Effector memory CD8-positive, alpha-beta T cell (primary cell): Measurements from ENCODE around the gene FZD8.
A peak's percentile ranks its signal among the peaks of the same experiment; 100 is the strongest.

Source experiments
- ATAC-seq: fragments of 150-1000 bp; cut with Tn5 transposase; replicated peaks from 2 replicates; pipeline ENCODE4 v1.10.0; 2021; ENCODE audit warnings: mild to moderate bottlenecking, moderate library complexity
- DNase-seq, 3 experiments: peaks; one replicate each; pipeline ENCODE4 v3.0.0; 2021
- H3K27ac Mint-ChIP-seq, 2 donors: one replicate each; pipeline ENCODE4 v1.8.0; 2022; ENCODE audit warnings: mild to moderate bottlenecking in 2 of 2, mixed read lengths in 2 of 2, moderate library complexity in 2 of 2
- H3K27me3 Mint-ChIP-seq, 2 donors: one replicate each; pipeline ENCODE4 v1.8.0; 2022; ENCODE audit warnings: mixed read lengths in 2 of 2
- H3K36me3 Mint-ChIP-seq: one replicate; pipeline ENCODE4 v1.8.0; 2022; ENCODE audit warnings: mild to moderate bottlenecking, moderate library complexity, mixed read lengths; ENCODE audit not compliant: insufficient read depth
- H3K4me1 Mint-ChIP-seq, 2 donors: one replicate each; pipeline ENCODE4 v1.8.0; 2022; ENCODE audit warnings: low read depth in 2 of 2, mixed read lengths in 2 of 2
- H3K4me3 Mint-ChIP-seq, 2 donors: one replicate each; pipeline ENCODE4 v1.8.0; 2022; ENCODE audit warnings: mild to moderate bottlenecking in 2 of 2, mixed read lengths in 2 of 2, moderate library complexity in 2 of 2
- H3K9me3 Mint-ChIP-seq, 2 donors: one replicate each; pipeline ENCODE4 v1.8.0; 2022; ENCODE audit warnings: mixed read lengths in 2 of 2

Gene FZD8

DNA sequence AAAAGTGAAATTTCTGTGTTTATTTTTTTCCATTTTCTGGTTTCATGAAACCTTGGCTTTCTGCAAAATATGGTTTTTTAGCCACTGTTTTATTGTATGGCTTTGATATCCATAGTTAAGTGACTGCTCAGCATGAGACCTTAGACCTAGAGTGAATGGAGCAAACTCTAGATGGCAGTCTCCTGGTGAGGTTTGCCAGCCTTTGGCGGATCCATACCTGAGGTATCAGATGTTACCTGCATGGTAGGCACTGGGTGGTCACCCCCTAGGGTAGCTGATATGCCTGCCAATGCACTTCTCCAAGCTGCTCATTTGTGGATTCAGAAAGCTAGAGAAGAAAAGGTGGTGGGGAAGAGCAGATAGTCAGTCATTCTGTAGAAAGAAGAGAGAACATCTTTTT, 17.4 kb upstream of the FZD8 start:
- DNase-seq: no peak
- Mint-ChIP-seq H3K27ac (no peak overlapping the region), H3K9me3 (no peaks in the 10 kb centered on the region), H3K4me1 (no peaks in the 10 kb centered on the region), H3K27me3 (peaks cover 20 to 38% of the 10 kb centered on the region in 2 donors), H3K36me3 (no peaks in the 10 kb centered on the region), H3K4me3 (no peak overlapping the region)
- ATAC-seq: no peak

DNA sequence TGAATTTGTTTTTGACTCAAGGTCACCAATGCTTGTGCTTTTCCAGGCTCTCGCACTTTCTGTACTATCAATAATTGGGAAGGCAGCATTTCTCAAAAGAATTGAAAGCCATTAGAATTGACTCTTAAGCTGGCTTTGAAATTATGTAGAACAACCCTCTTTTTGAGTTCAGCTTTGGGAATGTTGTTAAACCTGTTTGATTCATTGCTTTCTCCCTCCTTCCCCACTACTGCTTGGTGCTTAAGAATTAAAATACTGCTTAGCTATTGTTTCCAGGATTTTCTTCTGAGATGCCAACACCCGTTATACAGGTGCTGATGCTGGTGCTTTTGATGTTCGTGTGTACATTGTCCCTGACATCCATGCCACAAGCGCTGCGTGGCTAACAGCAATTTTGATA, 15.5 kb upstream of the FZD8 start:
- Mint-ChIP-seq H3K9me3 (no peaks in the 10 kb centered on the region), H3K27me3 (peaks cover 20 to 28% of the 10 kb centered on the region in 2 donors), H3K4me3 (no peak overlapping the region), H3K27ac (no peak overlapping the region), H3K4me1 (no peaks in the 10 kb centered on the region), H3K36me3 (no peaks in the 10 kb centered on the region)
- ATAC-seq (no peak), DNase-seq (no peak)

DNA sequence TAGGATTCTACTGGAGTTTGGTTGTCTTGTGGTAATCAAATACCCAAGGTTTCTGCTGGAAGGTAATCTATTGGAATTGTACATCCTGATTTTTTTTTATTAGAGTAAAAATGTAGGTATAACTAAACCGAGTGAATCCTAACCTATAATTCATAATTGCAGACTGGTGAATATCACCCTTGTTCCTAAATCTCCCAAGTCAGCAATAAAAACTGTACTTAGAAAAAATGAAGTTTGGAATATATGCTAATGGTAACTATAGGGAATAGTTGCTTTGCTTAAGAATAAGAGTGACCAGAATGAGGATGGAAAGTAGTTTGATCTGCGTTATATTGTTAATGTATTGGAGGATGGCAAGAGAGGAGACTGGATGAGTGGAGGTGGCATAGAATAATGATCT, 10.7 kb upstream of the FZD8 start:
- H3K4me3 Mint-ChIP-seq: no peak overlapping the region
- H3K4me1 Mint-ChIP-seq: peaks cover 0 to 2% of the 10 kb centered on the region in 2 donors
- H3K9me3 Mint-ChIP-seq: no peaks in the 10 kb centered on the region

DNA sequence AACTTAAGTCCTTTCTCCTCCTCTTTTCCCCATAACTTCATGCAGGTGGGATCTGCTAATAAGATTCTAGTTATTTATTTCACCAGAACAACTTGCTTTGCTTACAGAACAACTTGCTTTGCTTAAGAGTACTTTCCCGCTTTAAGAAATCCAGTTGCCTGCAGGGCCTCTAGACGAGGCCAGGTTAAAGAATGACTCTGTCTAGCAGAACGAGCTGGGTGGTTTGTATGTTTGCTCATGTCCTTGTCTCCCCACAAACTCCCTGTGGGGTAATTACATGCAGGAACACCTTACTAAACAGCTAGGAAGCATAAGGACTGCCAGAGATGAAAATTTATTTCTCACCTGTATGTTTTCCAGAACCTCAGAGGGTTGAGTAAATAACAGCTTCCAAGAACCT, 8.8 kb upstream of the FZD8 start:
- peaks cover 0 to 2% of the 10 kb centered on the region in 2 donors for H3K4me1 Mint-ChIP-seq
- H3K4me3 Mint-ChIP-seq: no peak overlapping the region
- H3K27me3 Mint-ChIP-seq: peaks cover 9 to 21% of the 10 kb centered on the region in 2 donors
- H3K36me3 Mint-ChIP-seq: no peaks in the 10 kb centered on the region
- no peaks in the 10 kb centered on the region for H3K9me3 Mint-ChIP-seq
- ATAC-seq (no peak), DNase-seq (no peak)
- no peak overlapping the region for H3K27ac Mint-ChIP-seq

More for the DNA sequence above, 10.7 kb upstream of the FZD8 start:
- peaks cover 18 to 21% of the 10 kb centered on the region in 2 donors for H3K27me3 Mint-ChIP-seq
- DNase-seq (no peak), ATAC-seq (no peak)
- H3K27ac Mint-ChIP-seq: no peak overlapping the region
- H3K36me3 Mint-ChIP-seq: no peaks in the 10 kb centered on the region

DNA sequence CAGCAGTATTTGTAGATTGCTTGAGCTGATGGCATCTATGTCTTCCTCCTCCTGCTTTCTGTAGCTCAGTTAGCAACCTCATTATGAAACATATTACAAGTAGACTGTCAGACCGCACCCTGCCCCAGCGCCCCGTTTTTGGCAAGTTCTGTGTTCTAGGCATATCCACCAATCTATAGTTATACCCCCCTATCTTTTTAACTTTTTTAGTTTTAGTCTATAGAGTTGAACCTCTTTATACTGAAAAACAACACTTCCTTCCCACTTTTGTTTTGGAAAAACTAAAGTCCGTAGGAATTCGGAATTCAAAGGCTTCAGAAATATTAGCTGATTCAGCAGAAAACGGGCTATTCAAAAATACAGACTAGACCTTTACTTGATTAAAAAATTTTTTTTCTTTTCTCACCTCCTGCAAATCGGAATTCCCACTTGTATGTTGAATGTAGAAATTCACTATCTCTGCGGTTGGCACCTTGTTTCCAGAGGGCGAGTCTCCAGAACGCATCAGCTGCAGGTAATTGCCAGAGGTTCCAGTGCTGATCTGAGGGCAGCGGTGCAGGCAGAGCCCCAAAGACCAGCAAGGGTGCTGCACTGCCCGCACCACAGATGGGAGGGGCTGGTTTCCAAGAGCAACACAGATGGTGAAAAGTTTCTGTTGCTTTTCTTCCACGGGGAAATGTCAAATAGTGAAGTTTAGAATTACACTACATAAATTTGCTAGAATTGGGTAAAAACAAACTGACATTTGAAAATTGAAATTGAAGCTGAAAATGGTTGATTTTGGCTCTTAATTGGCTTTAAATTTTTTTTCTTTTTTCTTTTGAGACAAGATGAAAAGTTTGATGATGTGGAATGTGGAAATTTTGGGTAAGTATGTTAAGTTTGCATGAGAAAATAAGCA, 2.2 kb upstream of the FZD8 start:
- ATAC-seq: no peak
- Mint-ChIP-seq H3K4me1 (peaks cover 15 to 26% of the 10 kb centered on the region in 2 donors), H3K27ac (peak overlapping the region; percentile 2 to 52), H3K9me3 (no peaks in the 10 kb centered on the region), H3K4me3 (peak overlapping the region; percentile 64 to 66), H3K36me3 (no peaks in the 10 kb centered on the region), H3K27me3 (peaks cover 9 to 24% of the 10 kb centered on the region in 2 donors)
- no peak for DNase-seq

DNA sequence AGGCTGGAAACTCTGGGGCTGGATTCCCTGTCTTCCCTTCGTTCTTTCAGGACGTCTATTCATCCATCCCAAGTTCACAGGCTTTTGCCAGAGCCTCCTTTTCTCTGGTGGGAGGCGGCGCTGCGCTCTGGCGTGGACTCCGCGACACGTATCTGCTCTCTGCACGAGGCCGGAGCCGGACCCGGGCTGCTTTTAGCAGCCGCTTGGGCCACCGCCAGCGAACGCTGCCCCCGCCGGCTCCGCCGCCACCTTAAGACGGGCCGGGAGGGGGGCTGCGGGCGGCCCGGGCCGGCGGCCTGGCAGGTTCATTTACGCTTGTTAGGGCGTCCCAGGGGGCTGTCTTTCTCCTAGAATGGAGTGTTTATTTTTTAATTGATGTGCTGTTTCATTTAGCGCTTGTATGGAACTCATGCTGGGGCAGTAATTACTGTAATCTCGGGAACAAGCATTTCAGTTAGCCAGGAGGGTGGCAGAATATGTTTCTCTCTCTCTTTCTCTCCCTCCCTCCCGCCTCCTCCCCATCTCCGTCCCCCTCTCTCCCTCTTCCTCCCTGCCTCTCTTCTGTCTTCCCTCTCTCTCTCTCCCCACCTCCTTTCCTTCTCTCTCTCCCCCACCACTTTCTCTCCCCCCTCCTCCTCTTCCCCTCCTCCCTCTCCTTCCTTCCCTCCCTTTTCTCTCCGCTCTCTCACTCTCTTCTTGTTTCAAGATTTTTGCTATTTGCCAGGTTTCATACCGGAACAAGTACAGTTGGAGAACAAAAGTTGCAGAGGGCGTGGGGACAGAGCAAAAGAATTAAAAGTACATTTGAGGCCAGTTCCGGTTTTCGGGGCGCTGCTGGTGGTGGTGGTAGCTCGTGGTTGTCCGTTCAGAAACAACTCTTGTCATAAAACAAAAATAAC, 1.3 kb upstream of the FZD8 start:
- peak overlapping the region; percentile 64 to 66 for H3K4me3 Mint-ChIP-seq
- peaks cover 10 to 24% of the 10 kb centered on the region in 2 donors for H3K27me3 Mint-ChIP-seq
- peak overlapping the region; percentile 2 to 52 for H3K27ac Mint-ChIP-seq
- H3K9me3 Mint-ChIP-seq: no peaks in the 10 kb centered on the region
- no peaks in the 10 kb centered on the region for H3K36me3 Mint-ChIP-seq
- DNase-seq: no peak
- ATAC-seq: peak; percentile 13
- H3K4me1 Mint-ChIP-seq: peaks cover 15 to 26% of the 10 kb centered on the region in 2 donors

DNA sequence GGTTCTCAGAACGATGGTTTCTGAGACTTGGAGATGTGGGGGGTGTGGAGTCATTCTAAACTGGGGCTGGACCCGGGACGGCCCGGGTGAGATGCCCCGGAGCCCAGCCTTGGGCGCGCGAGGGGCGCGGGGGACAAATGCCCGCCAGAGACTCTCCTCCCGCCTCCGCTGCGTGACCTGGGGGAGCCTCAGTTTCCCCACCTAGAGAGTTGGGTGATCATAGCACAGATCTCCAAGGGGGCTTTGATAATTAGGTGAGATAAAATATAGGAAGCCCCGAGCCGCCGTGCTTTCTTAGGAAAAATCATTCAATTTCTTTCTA, 658 bp upstream of the FZD8 start:
- H3K36me3 Mint-ChIP-seq: no peaks in the 10 kb centered on the region
- ATAC-seq (no peak), DNase-seq (no peak)
- peaks cover 15 to 26% of the 10 kb centered on the region in 2 donors for H3K4me1 Mint-ChIP-seq
- H3K4me3 Mint-ChIP-seq: peak overlapping the region; percentile 64 to 66
- peak overlapping the region in 1 of 2 donors; percentile 44 for H3K27ac Mint-ChIP-seq
- H3K9me3 Mint-ChIP-seq: no peaks in the 10 kb centered on the region
- peaks cover 12 to 24% of the 10 kb centered on the region in 2 donors for H3K27me3 Mint-ChIP-seq

DNA sequence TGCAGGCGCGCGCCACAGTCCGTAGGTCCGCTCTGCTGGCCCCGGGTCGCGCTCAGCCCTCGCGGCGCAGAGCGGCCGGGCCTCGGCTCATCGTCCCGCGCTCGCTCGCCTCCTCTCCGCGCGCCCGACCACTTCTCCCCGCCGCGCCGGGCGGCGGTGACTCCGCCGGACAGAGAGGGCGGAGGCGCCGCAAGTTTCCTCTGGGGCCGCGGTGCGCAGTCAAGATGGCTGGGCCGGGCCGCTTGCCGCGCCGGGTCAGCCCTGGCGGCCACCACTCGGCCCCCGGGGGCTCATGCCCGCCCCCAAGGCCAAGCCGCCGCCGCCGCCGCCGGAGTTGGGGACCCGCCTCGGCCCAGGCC, 441 bp downstream of the FZD8 start:
- peak overlapping the region; percentile 64 to 66 for H3K4me3 Mint-ChIP-seq
- ATAC-seq: peak; percentile 5

DNA sequence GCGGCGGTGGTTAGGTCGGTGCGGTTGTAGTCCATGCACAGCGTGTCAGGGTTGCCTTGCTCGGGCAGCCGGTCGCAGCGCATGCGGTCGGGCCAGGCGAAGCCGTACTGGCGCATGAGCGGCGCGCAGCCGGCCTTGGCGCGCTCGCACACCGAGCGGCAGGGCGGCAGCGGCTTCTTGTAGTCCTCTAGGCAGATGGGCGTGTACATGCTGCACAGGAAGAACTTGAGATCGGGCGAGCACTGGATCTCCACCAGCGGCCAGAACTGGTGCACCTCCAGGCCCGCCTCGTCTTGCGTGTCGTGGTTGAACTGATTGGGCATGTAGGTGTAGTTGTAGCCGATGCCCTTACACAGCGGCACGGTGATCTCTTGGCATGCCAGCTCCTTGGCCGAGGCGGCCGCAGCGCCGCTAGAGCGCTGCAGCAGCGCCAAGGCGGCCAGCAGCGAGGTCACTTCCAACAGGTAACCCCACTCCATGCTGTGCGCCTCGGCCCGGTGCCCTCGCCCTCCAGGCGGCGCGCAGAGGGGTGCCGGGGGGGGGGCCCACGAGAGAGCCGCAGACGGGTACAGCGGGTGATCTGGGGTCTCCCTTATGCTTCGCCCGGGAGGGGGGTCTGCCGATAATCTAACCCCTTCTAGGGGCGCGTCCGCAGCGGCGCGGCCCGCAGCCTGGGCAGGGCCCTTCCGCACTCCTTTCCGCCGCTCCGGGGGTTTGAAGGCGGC, 983 bp downstream of the FZD8 start:
- no peaks in the 10 kb centered on the region for H3K36me3 Mint-ChIP-seq
- H3K9me3 Mint-ChIP-seq: no peaks in the 10 kb centered on the region
- peaks cover 27 to 36% of the 10 kb centered on the region in 2 donors for H3K27me3 Mint-ChIP-seq
- peak in 2 of 3 experiments; percentile 23 to 25 for DNase-seq
- peak overlapping the region; percentile 78 to 83 for H3K4me3 Mint-ChIP-seq
- ATAC-seq: peak; percentile 40
- no peak overlapping the region for H3K27ac Mint-ChIP-seq
- peaks cover 15 to 26% of the 10 kb centered on the region in 2 donors for H3K4me1 Mint-ChIP-seq

More for the DNA sequence above, 441 bp downstream of the FZD8 start:
- H3K4me1 Mint-ChIP-seq: peaks cover 15 to 26% of the 10 kb centered on the region in 2 donors
- H3K9me3 Mint-ChIP-seq: no peaks in the 10 kb centered on the region
- DNase-seq: no peak
- H3K27ac Mint-ChIP-seq: no peak overlapping the region
- H3K27me3 Mint-ChIP-seq: peaks cover 21 to 34% of the 10 kb centered on the region in 2 donors
- H3K36me3 Mint-ChIP-seq: no peaks in the 10 kb centered on the region

DNA sequence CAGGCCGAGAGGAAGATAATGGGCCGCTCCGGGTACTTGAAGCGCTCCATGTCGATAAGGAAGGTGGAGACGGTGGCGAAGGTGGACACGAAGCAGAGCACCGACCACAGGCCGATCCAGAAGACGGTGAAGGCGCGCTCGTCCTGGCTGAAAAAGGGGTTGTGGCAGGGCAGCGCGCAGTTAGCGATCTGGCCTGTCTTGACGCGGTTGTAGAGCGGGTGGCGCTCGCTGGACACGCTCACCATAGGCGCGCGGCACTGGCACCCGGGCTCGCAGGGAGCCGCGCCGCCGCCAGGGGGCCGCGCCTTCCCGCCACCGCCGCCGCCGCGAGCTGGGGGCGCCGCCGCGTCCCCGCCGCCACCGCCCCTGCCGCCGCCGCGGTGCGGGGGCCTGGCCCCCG, 1.6 kb downstream of the FZD8 start:
- no peaks in the 10 kb centered on the region for H3K9me3 Mint-ChIP-seq

DNA sequence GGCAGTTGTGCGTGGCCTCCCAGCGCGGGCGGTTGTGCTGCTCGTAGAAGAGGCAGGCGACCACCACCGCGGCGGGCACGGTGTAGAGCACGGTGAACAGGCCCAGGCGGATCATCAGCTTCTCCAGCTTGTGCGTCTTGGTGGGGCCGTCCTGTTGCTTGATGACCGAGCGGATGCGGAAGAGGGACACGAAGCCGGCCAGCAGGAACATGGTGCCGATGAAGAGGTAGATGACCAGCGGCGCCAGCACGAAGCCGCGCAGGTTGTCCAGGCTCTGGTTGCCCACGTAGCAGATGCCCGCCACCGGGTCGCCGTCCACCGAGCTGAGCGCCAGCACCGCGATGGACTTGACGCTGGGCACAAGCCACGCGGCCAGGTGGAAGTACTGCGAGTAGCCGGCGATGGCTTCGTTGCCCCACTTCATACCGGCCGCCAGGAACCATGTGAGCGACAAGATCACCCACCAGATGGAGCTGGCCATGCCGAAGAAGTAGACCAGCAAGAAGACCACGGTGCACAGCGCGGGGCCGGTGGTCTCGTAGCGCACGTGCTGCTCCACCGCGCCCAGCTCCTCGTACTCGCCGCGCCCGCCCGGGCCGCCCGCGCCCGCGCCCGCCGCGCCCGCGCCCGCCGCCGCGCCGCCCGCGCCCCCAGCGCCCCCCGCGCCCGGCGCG, 2.2 kb downstream of the FZD8 start:
- H3K27me3 Mint-ChIP-seq: peaks cover 27 to 34% of the 10 kb centered on the region in 2 donors
- DNase-seq (no peak), ATAC-seq (no peak)
- no peak overlapping the region for H3K27ac Mint-ChIP-seq
- peaks cover 18 to 26% of the 10 kb centered on the region in 2 donors for H3K4me1 Mint-ChIP-seq
- no peaks in the 10 kb centered on the region for H3K36me3 Mint-ChIP-seq
- no peaks in the 10 kb centered on the region for H3K9me3 Mint-ChIP-seq
- H3K4me3 Mint-ChIP-seq: peak overlapping the region; percentile 77 to 82

More for the DNA sequence above, 1.6 kb downstream of the FZD8 start:
- peak; percentile 38 for ATAC-seq
- Mint-ChIP-seq H3K4me3 (peak overlapping the region; percentile 77 to 82), H3K36me3 (no peaks in the 10 kb centered on the region), H3K4me1 (peaks cover 18 to 26% of the 10 kb centered on the region in 2 donors), H3K27me3 (peaks cover 33% of the 10 kb centered on the region in 2 donors), H3K27ac (no peak overlapping the region)
- DNase-seq: no peak

DNA sequence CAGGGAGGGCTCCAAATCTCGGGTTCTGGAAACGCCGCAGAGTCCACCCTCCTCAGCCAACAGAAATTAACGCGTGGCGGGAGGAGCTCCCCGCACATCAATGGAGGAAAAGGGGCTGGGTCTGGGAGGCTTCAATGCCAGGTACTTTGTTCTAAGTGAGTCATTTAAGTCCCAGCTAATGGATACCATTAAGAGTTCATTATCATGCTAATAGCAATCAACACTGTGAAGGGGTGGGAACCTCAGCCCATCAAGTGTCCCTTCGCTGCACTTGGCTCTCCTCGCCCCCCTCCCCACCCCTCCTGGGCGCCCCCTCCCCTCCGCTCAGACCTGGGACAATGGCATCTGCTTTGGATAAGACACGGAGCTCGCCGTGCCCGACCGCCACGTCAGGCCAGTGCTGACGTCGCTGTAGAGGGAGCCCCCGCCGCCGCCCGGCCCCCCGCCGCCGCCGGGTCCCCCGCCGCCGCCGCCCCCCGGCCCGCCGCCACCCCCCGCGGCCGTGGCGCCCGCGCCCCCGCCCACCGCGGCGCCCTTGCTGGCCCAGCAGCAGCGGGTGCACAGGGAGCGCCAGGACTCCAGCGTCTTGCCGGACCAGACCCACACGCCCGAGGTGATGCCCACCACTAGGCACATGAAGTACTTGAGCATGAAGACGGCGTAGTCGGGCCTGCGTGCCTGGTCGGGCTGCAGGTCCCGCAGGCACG, 2.9 kb downstream of the FZD8 start:
- Mint-ChIP-seq H3K4me3 (peak overlapping the region; percentile 56 to 61), H3K4me1 (peaks cover 18 to 22% of the 10 kb centered on the region in 2 donors), H3K27ac (no peak overlapping the region), H3K9me3 (no peaks in the 10 kb centered on the region), H3K36me3 (no peaks in the 10 kb centered on the region), H3K27me3 (peaks cover 20 to 34% of the 10 kb centered on the region in 2 donors)
- DNase-seq (no peak), ATAC-seq (no peak)
